Measurements from ENCODE around the gene FAM234B. TPM values are rescaled to one million over a fixed set of nuclear protein-coding genes. Genes with fewer than 3 reads are reported as not detected.

The FAM234B gene
- total RNA-seq, 2 experiments from 2014 or later = 4.7 to 5.0 TPM

GRCh38 chr12:13094367-13094766, 50.2 kb downstream of the FAM234B start:
- Mint-ChIP-seq H3K9me3 (ENCODE audit: low read depth) (no peaks in the 10 kb centered on the region), H3K27me3 (peaks cover 12% of the 10 kb centered on the region), H3K4me3 (no peak overlapping the region), H3K4me1 (peaks cover 24% of the 10 kb centered on the region), H3K36me3 (no peaks in the 10 kb centered on the region), H3K27ac (no peak overlapping the region)
- ATAC-seq (no peak), DNase-seq (no peak)
- CTCF ChIA-PET = interaction anchor here (2.1 to 5.2 kb wide), 2 partner anchors 114 to 117 kb away, joined by 7 to 40 read pairs; no protein-coding TSS in a partner anchor

DNA sequence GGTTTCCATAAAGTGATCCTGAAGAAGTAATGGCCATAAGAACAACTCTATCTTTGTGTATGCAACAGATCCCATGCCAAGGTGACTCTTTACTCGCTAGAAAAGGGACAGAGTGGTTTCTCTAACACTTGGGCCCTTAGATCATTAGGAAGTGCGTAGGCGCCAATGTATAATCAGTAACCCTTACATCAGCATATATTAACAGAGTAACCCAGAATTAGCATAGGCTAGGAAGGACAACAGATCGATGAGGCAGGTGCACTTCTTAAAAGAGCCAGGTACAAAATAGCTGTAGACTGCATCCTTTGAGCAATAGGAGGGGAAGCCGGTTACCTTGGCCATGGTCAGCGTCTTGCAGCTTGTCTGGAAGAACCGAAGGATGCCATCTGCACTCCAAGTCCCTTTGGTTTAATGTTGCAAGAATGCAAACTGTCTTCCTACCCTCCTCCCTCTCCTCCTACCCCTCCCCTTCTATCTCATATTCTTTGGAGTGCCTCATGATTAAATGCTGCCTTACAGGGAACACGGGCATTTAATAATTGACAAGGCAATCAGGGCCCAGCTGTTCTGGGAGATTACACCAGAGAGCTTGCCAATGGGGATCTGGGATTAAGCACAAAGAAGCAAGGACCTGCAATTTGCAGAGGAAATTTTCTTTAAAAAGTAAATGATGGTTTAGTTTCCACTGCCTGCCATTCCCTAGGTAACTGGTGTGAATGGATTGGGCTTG, 51.2 kb downstream of the FAM234B start:
- H3K27ac Mint-ChIP-seq = no peak overlapping the region
- H3K4me3 Mint-ChIP-seq = no peak overlapping the region
- H3K36me3 Mint-ChIP-seq = no peaks in the 10 kb centered on the region
- no peaks in the 10 kb centered on the region for H3K9me3 Mint-ChIP-seq (ENCODE audit: low read depth)
- CTCF ChIA-PET = interaction anchor here (1.1 to 5.2 kb wide), 4 partner anchors 14 to 179 kb away, joined by 3 to 40 read pairs (median 5); no protein-coding TSS in a partner anchor
- H3K27me3 Mint-ChIP-seq = peaks cover 12% of the 10 kb centered on the region
- H3K4me1 Mint-ChIP-seq = peaks cover 32% of the 10 kb centered on the region
- ATAC-seq = no peak
- no peak for DNase-seq

DNA sequence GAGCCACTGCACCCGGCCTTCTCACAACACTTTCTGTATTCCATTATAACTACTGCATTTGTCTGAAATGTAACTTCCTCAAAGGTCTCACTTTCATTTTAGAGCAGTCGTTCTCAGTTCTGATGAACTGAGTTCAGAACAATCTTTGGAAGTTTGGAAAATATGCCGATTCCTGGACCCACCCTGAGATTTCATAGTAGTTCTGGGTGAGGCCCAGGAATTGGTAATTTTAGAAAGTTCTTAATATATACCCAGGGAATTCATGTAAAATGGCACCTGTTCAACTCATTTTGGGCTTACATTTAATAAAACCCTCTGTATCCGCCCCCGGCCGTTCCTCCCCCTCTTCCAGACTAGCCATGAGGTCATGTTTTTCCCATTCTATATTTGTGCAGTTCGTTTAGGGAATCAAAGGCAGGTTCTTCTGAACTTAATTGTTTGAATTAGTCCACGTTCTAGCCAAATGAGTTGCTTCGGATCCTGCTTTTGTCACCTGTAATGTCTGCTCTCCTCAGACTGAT, 53.4 kb downstream of the FAM234B start:
- DNase-seq (no peak), ATAC-seq (no peak)
- Mint-ChIP-seq H3K36me3 (no peaks in the 10 kb centered on the region), H3K27ac (peak overlapping the region; percentile 61), H3K27me3 (peaks cover 12% of the 10 kb centered on the region), H3K9me3 (ENCODE audit: low read depth) (no peaks in the 10 kb centered on the region), H3K4me1 (peaks cover 46% of the 10 kb centered on the region), H3K4me3 (peak overlapping the region; percentile 21)
- CTCF ChIA-PET = interaction anchor here (2.4 to 6.8 kb wide), 4 partner anchors 53 to 114 kb away, joined by 8 to 148 read pairs (median 26); partner anchors contain the start of genes EMP1 and FAM234B

DNA sequence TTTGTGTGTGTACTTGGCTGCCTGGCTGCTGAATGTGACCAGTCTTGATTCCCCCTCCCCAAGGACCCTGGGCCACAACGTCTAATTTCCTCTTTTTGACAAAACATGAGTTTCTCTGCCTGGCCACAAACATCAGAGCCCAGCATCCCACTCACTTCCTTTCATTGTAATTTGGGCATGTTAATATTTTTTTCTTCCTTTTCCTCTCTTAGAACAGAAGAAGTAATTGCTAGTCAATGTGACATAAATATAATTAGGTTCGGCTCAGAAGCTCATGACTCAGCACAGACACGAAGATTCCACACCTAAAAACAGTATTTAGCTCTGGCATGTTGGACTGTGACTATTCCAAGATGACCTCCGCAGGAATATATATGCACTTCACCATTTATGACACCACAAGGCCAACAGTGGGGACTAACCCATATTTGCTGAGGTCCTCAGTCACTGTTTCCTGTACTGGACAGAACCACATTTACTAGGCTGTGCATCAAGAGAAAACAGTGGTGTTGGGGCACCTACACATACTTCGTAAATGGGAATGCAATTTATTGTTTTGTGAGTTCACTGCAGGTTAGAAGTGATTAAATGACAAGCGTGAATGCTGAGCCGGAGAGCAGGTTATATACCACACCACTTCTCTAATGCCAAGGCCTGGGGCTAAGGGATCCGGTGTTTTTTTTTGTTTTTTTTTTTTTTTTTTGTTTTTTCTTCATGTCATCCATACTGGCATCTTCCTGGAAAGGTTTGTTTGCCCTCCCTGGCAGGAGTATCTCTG, 55.1 kb downstream of the FAM234B start:
- Mint-ChIP-seq H3K36me3 (no peaks in the 10 kb centered on the region), H3K4me1 (peaks cover 56% of the 10 kb centered on the region), H3K9me3 (ENCODE audit: low read depth) (no peaks in the 10 kb centered on the region), H3K27ac (peak overlapping the region; percentile 3), H3K27me3 (peaks cover 8% of the 10 kb centered on the region), H3K4me3 (no peak overlapping the region)
- CTCF ChIA-PET = interaction anchor here (0.9 to 6.8 kb wide), 13 partner anchors 10 to 183 kb away, joined by 3 to 148 read pairs (median 3); partner anchors contain the start of genes EMP1 and FAM234B
- DNase-seq = no peak
- no peak for ATAC-seq

GRCh38 chr12:13099844-13100604, 55.8 kb downstream of the FAM234B start:
- peak overlapping the region; percentile 66 for H3K4me3 Mint-ChIP-seq
- CTCF ChIA-PET = interaction anchor here (0.9 to 6.8 kb wide), 8 partner anchors 56 to 184 kb away, joined by 3 to 148 read pairs (median 6); partner anchors contain the start of genes EMP1 and FAM234B
- peaks cover 51% of the 10 kb centered on the region for H3K4me1 Mint-ChIP-seq
- H3K27ac Mint-ChIP-seq = peak overlapping the region; percentile 80
- DNase-seq (no peak), ATAC-seq (no peak)
- no peaks in the 10 kb centered on the region for H3K9me3 Mint-ChIP-seq (ENCODE audit: low read depth)
- H3K36me3 Mint-ChIP-seq = no peaks in the 10 kb centered on the region
- H3K27me3 Mint-ChIP-seq = peaks cover 3% of the 10 kb centered on the region

- DNase-seq (no peak), ATAC-seq (no peak)
- CTCF ChIA-PET = interaction anchor here (0.9 to 6.8 kb wide), 4 partner anchors 96 to 155 kb away, joined by 3 to 148 read pairs (median 18); partner anchors contain the start of gene EMP1
- Mint-ChIP-seq H3K4me1 (peaks cover 51% of the 10 kb centered on the region), H3K36me3 (no peaks in the 10 kb centered on the region), H3K27ac (peak overlapping the region; percentile 80), H3K9me3 (ENCODE audit: low read depth) (no peaks in the 10 kb centered on the region), H3K4me3 (peak overlapping the region; percentile 66), H3K27me3 (no peaks in the 10 kb centered on the region)
Observed at GRCh38 chr12:13100605-13100881, 56.4 kb downstream of the FAM234B start.

DNA sequence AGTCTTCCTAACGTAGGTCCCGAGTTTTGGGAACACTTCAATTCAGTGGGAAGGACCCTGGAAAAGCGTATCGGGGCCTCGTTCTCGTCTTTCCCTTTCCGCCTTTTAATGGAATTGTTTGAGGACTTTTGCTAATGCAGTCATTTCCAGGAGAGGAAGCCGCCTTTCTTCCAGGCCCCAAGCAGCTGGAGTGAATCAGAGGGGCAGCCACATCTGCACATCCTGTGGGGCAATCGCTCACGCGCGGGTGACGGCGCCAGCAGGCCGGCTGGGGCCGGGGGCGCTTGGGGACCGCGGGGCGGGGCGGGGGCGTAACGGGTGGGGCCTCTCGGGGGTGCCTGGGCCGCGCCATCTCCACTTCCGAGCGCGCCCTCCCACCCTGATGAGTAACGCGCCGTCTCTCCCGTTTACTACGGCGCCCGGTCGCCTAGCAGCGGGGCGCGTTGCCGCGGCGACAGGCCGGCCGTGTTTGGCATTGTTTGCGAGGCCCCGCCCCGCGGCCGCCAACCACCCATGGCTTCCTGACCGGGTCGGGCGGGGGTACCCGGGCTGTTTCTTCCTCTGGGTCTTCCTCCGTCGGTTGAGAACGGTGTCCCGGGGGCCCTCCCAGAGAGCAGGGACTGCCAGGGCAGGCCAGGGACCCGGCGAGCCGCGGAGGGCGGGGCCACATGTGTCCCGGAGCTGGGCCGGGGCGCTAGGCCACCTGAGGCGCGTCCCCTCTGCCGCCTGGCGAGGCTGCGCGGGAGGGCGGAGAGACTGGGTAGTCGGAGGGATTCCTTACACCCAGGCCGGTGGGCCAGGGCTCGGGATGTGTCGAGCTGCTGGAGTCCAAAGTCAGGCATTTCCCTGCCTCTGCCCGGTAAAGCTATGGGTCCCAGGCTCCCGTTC, 56.9 kb downstream of the FAM234B start:
- ATAC-seq = peak; percentile 89
- no peaks in the 10 kb centered on the region for H3K9me3 Mint-ChIP-seq (ENCODE audit: low read depth)
- DNase-seq = peak; percentile 93
- no peaks in the 10 kb centered on the region for H3K27me3 Mint-ChIP-seq
- H3K27ac Mint-ChIP-seq = peak overlapping the region; percentile 80
- CTCF ChIA-PET = interaction anchor here (0.9 to 6.8 kb wide), 5 partner anchors 95 to 154 kb away, joined by 3 to 148 read pairs (median 12); partner anchors contain the start of gene EMP1
- no peaks in the 10 kb centered on the region for H3K36me3 Mint-ChIP-seq
- peaks cover 51% of the 10 kb centered on the region for H3K4me1 Mint-ChIP-seq
- H3K4me3 Mint-ChIP-seq = peak overlapping the region; percentile 66

DNA sequence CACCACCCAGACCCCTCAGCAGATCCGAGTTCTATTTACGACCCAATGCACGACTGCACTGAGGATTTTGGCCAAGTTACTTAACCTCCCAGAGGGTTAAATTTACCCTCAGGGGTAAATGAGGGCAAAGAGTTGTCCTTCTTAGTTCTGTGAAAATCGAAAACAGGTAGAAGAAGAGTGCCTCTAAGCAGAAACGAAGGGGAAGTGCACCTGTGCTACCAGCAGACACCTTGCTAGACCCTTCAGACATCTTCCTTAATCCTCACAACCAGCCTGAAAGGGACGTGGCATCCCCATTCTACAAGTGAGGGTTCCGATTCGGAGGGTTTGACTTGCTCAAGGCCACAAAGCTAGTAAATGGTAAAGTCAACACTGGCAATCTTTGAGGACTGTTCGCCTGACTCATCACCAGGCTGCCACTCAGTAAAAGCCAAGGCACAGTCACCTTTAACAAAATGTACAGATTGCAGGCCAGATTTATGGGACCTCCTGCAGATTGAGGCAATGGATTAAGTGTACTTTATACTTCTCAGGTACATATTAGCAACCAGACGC, 57.7 kb downstream of the FAM234B start:
- Mint-ChIP-seq H3K27ac (peak overlapping the region; percentile 37), H3K4me1 (peaks cover 54% of the 10 kb centered on the region), H3K9me3 (ENCODE audit: low read depth) (no peaks in the 10 kb centered on the region), H3K4me3 (peak overlapping the region; percentile 66), H3K27me3 (no peaks in the 10 kb centered on the region), H3K36me3 (no peaks in the 10 kb centered on the region)
- CTCF ChIA-PET = interaction anchor here (1.1 to 6.8 kb wide), 4 partner anchors 94 to 185 kb away, joined by 3 to 148 read pairs (median 14); partner anchors contain the start of gene EMP1
- DNase-seq = no peak
- no peak for ATAC-seq

DNA sequence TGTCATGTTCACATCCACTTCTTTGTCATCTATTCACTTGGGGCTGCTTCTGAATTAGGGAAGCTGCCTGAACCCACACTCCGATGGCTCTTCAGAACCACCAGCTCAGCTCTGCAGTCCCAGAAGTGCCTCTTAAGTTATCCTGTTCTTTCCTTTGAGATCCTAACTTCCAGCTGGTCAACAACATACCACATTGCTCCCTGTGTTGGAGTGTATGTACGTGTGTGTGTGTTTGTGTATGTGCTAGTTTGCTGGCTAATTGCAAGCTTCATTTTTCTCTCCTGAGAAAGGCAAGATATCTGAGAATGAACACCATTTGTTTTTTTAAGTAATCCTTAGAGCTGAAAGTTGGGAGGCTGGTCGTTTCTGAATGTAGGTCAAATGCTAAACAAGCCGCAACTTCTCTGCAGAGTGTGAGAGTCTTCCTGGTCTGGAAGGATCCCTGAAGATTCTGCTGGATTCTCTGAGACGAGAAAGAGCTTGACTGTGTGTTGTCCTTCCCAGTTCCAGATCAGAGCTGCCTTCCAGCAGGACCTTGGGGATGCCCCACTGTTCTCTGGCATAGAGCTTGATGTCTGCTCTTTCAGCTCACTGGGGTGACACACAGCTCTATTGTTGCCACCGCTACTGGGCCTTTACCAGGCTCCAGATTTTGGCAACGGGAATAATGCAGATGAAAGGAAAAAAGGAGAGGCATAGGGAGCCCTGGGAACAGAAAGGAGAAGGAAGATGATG, 58.4 kb downstream of the FAM234B start:
- no peaks in the 10 kb centered on the region for H3K9me3 Mint-ChIP-seq (ENCODE audit: low read depth)
- CTCF ChIA-PET = interaction anchor here (1.2 to 6.8 kb wide), 3 partner anchors 100 to 186 kb away, joined by 3 to 148 read pairs (median 24); no protein-coding TSS in a partner anchor
- H3K27ac Mint-ChIP-seq = peak overlapping the region; percentile 32
- no peaks in the 10 kb centered on the region for H3K36me3 Mint-ChIP-seq
- ATAC-seq = no peak
- H3K4me3 Mint-ChIP-seq = no peak overlapping the region
- DNase-seq = no peak
- peaks cover 53% of the 10 kb centered on the region for H3K4me1 Mint-ChIP-seq
- no peaks in the 10 kb centered on the region for H3K27me3 Mint-ChIP-seq

DNA sequence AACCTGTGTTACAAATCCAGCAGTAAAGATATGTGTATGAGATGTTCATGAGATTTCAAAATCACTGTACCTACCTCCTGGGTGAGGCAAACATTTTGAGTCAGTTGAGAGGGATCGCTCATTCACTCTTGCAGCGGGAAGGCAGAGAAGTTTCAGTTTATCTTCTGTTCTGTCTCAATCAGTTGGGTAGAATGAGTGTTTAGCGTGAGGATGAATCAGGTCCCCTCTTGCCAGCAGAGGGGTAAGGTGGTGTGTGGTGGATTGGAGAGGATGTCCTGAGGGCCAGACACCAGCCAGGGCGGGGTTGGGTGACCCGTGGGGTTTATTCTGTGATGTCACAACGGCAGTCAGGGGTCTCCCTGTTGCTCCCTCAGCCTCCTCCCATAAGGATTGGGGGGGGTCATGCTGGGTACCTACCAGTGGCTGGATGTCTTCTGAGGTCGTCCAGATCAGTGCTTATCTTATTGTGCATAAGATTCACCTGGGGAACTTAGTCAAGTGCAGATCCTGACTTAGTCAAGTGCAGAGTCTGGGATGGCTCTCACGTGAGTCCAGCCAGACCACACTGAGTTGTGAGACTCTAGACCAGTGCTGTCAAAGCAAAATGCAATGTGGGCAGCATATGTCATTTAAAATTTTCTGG, 59.3 kb downstream of the FAM234B start, which contains the start of gene GSG1:
GSG1 (minus strand) TSS at position 277 of the 643 bp plus-strand sequence; CDS start at position 122, 155 bp downstream.
- H3K27me3 Mint-ChIP-seq = peaks cover 1% of the 10 kb centered on the region
- peak; percentile 14 for ATAC-seq
- H3K36me3 Mint-ChIP-seq = no peaks in the 10 kb centered on the region
- peaks cover 46% of the 10 kb centered on the region for H3K4me1 Mint-ChIP-seq
- peaks cover 2% of the 10 kb centered on the region for H3K9me3 Mint-ChIP-seq (ENCODE audit: low read depth)
- no peak within 1 kb of the TSS for H3K4me3 Mint-ChIP-seq
- DNase-seq = peak; percentile 57
- CTCF ChIA-PET = interaction anchor here (1.2 to 6.8 kb wide), 3 partner anchors 99 to 187 kb away, joined by 3 to 148 read pairs (median 24); no protein-coding TSS in a partner anchor
- H3K27ac Mint-ChIP-seq = no peak within 1 kb of the TSS

DNA sequence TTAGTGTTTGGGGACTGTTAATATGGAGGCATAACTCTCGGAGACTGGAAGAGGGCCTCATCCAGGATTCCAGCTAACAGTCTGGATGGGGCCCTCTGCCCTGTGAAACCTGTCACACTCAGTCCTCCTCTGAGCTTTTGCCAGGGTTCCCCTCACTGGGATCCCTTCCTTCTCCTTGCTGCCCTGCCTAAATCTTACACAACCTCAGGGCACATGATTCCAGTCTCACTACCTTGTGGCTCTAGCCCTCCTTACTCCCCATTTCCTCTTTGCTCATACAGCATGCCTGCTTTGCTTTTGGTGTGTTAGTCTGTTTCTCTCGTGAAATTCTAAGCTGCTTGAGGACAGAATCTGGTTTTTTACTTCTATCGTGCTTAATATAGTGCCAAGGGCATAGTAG, 60.2 kb downstream of the FAM234B start:
- H3K27ac Mint-ChIP-seq = no peak overlapping the region
- ATAC-seq = no peak
- CTCF ChIA-PET = interaction anchor here (1.0 to 6.8 kb wide), 3 partner anchors 44 to 107 kb away, joined by 3 to 148 read pairs (median 5); no protein-coding TSS in a partner anchor
- peaks cover 37% of the 10 kb centered on the region for H3K4me1 Mint-ChIP-seq
- no peak overlapping the region for H3K4me3 Mint-ChIP-seq
- no peak for DNase-seq
- H3K9me3 Mint-ChIP-seq (ENCODE audit: low read depth) = peaks cover 2% of the 10 kb centered on the region
- H3K36me3 Mint-ChIP-seq = peaks cover 2% of the 10 kb centered on the region
- H3K27me3 Mint-ChIP-seq = peaks cover 3% of the 10 kb centered on the region

All from activated CD8-positive, alpha-beta memory T cell treated with anti-CD3 and anti-CD28 coated beads, Interleukin-2, amount 10 ng/mL, durations not matched to agents 7 days and 5 days (primary cell).